Smooth muscle cell (in vitro differentiated cells): Measurements from ENCODE around the gene GALNS. TPM values are rescaled to one million over a fixed set of nuclear protein-coding genes. Genes with fewer than 3 reads are reported as not detected.

Experiments used
- DNase-seq: peaks from one replicate; lab custom pipeline; 2025; ENCODE audit not compliant: unreplicated experiment; lab: John Stamatoyannopoulos, UW
- H2AFZ ChIP-seq: fragments of 200-600 bp; sonication (generic); 2 replicates; pipeline ENCODE4 v1.6.0; 2016; ENCODE audit warnings: antibody characterized with exemption, low read depth, mild to moderate bottlenecking
- H3F3A ChIP-seq: fragments of 200-600 bp; sonication (generic); 2 replicates; pipeline ENCODE4 v1.6.0; 2017; ENCODE audit warnings: antibody characterized with exemption, low read depth
- H3K27ac ChIP-seq: fragments of 200-600 bp; sonication (generic); 2 replicates; pipeline ENCODE4 v1.5.1; 2016; ENCODE audit warnings: low read depth, mild to moderate bottlenecking
- H3K27me3 ChIP-seq: fragments of 200-600 bp; sonication (generic); 2 replicates; pipeline ENCODE4 v1.6.1; 2016; ENCODE audit warnings: low read depth, mild to moderate bottlenecking
- H3K36me3 ChIP-seq: fragments of 200-600 bp; sonication (generic); 2 replicates; pipeline ENCODE4 v1.5.1; 2016; ENCODE audit warnings: low read depth
- H3K4me1 ChIP-seq: fragments of 200-600 bp; sonication (generic); 2 replicates; pipeline ENCODE4 v1.5.1; 2016; ENCODE audit warnings: low read depth
- H3K4me2 ChIP-seq: fragments of 200-600 bp; sonication (generic); 2 replicates; pipeline ENCODE4 v1.6.0; 2016; ENCODE audit warnings: mild to moderate bottlenecking
- H3K4me3 ChIP-seq: fragments of 200-600 bp; sonication (generic); 2 replicates; pipeline ENCODE4 v1.5.1; 2016; ENCODE audit warnings: mild to moderate bottlenecking
- H3K79me2 ChIP-seq: fragments of 200-600 bp; sonication (generic); 2 replicates; pipeline ENCODE4 v1.6.0; 2016; ENCODE audit warnings: low read depth, mild to moderate bottlenecking
- H3K9ac ChIP-seq: fragments of 200-600 bp; sonication (generic); 2 replicates; pipeline ENCODE4 v1.6.0; 2016; ENCODE audit warnings: low read depth
- H3K9me3 ChIP-seq: fragments of 200-600 bp; sonication (generic); replicated peaks from 2 replicates; pipeline ENCODE4 v1.5.1; 2016; ENCODE audit warnings: low read depth
- H4K20me1 ChIP-seq: fragments of 200-600 bp; sonication (generic); 2 replicates; pipeline ENCODE4 v1.6.0; 2016; ENCODE audit warnings: low read depth
- CTCF ChIP-seq: fragments of 200-600 bp; sonication (generic); IDR thresholded peaks from 2 replicates; pipeline ENCODE4 v1.5.1; 2017; ENCODE audit warnings: borderline replicate concordance, mild to moderate bottlenecking, antibody characterized with exemption; ENCODE audit not compliant: insufficient read depth, poor library complexity, severe bottlenecking
- WGBS: methylation state at CpG from one replicate; pipeline ENCODE4 v1.1.7; 2016; ENCODE audit warnings: low lambda C conversion rate; 5-methylcytosine and 5-hydroxymethylcytosine counted together
- polyA plus RNA-seq: library from polyadenylated mRNA; unstranded; fragments of >200 nt; fragmentation: Nextera tagmentation; extraction: Ambion mirVana; gene quantifications from 2 replicates; pipeline ENCODE4 v1.2.1, GENCODE V29; 2016
- total RNA-seq: library from RNA; depleted of rRNA; stranded (reverse); fragments of >200 nt; gene quantifications from 2 replicates; pipeline ENCODE4 v1.2.3, GENCODE V29; 2014

GALNS gene
- total and polyA plus RNA-seq, 2 experiments from 2014 or later: 20.8 to 21.3 TPM

- H3K4me3 ChIP-seq: no peak overlapping the region
- H3K79me2 ChIP-seq: no peaks in the 10 kb centered on the region
- H3K4me1 ChIP-seq: no peaks in the 10 kb centered on the region
- 79% methylated on average over 8 of the region's 8 CpGs for WGBS
- no peaks in the 10 kb centered on the region for H3F3A ChIP-seq
- H3K27me3 ChIP-seq: no peaks in the 10 kb centered on the region
- H3K9me3 ChIP-seq: no peaks in the 10 kb centered on the region
- H3K36me3 ChIP-seq: no peaks in the 10 kb centered on the region
- DNase-seq: no peak
- no peak overlapping the region for H3K4me2 ChIP-seq
- H3K27ac ChIP-seq: no peak overlapping the region
- no peak overlapping the region for H2AFZ ChIP-seq
- H3K9ac ChIP-seq: no peak overlapping the region
- TF ChIP-seq CTCF: no peak
- no peaks in the 10 kb centered on the region for H4K20me1 ChIP-seq
These were observed 14.6 kb upstream of the GALNS start for GRCh38 chr16:88871349-88871702.

GRCh38 chr16:88870608-88871348, 14.0 kb upstream of the GALNS start:
- H3K4me2 ChIP-seq: no peak overlapping the region
- WGBS: 87% methylated on average over 31 of the region's 37 CpGs

GRCh38 chr16:88869673-88869980, 12.9 kb upstream of the GALNS start:
- WGBS: 95% methylated on average over 7 of the region's 9 CpGs
- H3K9ac ChIP-seq: no peak overlapping the region

More at GRCh38 chr16:88870608-88871348, 14.0 kb upstream of the GALNS start:
- Histone ChIP-seq H2AFZ (no peak overlapping the region), H3K27me3 (no peaks in the 10 kb centered on the region), H3F3A (no peaks in the 10 kb centered on the region), H3K27ac (no peak overlapping the region), H4K20me1 (no peaks in the 10 kb centered on the region), H3K4me1 (no peaks in the 10 kb centered on the region), H3K4me3 (no peak overlapping the region), H3K36me3 (no peaks in the 10 kb centered on the region), H3K9ac (no peak overlapping the region), H3K79me2 (no peaks in the 10 kb centered on the region), H3K9me3 (no peaks in the 10 kb centered on the region)
- no peak for DNase-seq
- TF ChIP-seq CTCF: no peak

More at GRCh38 chr16:88869673-88869980, 12.9 kb upstream of the GALNS start:
- Histone ChIP-seq H3F3A (no peaks in the 10 kb centered on the region), H3K27me3 (no peaks in the 10 kb centered on the region), H3K9me3 (no peaks in the 10 kb centered on the region), H3K27ac (no peak overlapping the region), H3K4me2 (no peak overlapping the region), H2AFZ (no peak overlapping the region), H3K4me1 (no peaks in the 10 kb centered on the region), H3K79me2 (no peaks in the 10 kb centered on the region), H3K36me3 (no peaks in the 10 kb centered on the region), H3K4me3 (no peak overlapping the region), H4K20me1 (no peaks in the 10 kb centered on the region)
- DNase-seq: no peak
- TF ChIP-seq CTCF: no peak
